T-helper 1 cell treated with Interleukin-12 subunit alpha and Interleukin-12 subunit beta and Interleukin-4 antibody, amounts not matched to agents 30 μg/mL and 1 μg/mL, for 36 hours (primary cell): ENCODE data around the gene POLR1C.

Experiments
- H3K27ac Mint-ChIP-seq: one replicate; pipeline ENCODE4 v1.8.0; 2021; ENCODE audit warnings: mild to moderate bottlenecking, mixed read lengths
- H3K27me3 Mint-ChIP-seq: one replicate; pipeline ENCODE4 v1.8.0; 2021; ENCODE audit warnings: low read depth, mixed read lengths
- H3K36me3 Mint-ChIP-seq: one replicate; pipeline ENCODE4 v1.8.0; 2021; ENCODE audit warnings: low read depth, mixed read lengths
- H3K4me1 Mint-ChIP-seq: one replicate; pipeline ENCODE4 v1.8.0; 2021; ENCODE audit warnings: low read depth, mixed read lengths
- H3K4me3 Mint-ChIP-seq: one replicate; pipeline ENCODE4 v1.8.0; 2021; ENCODE audit warnings: mild to moderate bottlenecking, moderate library complexity, mixed read lengths
- H3K9me3 Mint-ChIP-seq: one replicate; pipeline ENCODE4 v1.8.0; 2021; ENCODE audit warnings: mixed read lengths

POLR1C gene

DNA sequence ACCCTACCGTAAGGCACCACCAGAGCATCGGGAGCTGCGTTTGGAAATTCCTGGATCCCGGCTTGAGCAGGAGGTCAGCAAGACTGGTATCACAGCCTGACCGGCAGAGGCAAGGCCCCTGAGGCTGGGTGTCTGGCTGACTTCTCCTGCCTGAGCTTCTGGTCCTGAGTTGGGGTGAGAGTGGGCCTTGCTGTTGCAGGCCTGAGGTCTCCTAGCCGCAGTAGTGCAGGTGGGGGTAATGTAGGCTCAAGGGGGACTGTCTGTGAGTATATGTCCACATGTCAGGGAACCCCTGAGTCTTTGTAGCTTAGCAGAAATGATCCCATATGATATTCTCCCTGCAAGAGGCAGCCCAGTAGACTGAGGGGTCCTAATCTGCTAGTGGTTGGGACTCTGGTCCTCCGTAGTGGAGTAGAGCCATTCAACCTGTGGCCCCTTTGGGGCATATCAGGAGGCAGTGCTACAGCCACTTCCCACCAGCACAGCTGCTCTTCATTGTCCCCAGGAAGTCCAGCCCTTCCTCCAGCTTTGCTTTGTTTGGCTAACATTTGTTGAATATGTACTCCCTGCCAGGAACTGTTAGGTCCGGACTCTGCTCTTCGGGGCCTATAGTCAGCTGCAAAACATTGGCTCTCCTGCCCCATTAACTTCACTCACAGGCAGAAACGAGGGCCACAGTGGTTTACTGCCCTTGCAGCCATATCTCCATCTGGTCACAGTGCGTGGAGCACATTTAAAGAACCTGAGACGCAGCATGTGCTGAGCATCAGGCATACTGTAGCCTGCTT is 17.7 kb upstream of the POLR1C start:
- H3K9me3 Mint-ChIP-seq, result no peaks in the 10 kb centered on the region
- no peak overlapping the region for H3K27ac Mint-ChIP-seq

DNA sequence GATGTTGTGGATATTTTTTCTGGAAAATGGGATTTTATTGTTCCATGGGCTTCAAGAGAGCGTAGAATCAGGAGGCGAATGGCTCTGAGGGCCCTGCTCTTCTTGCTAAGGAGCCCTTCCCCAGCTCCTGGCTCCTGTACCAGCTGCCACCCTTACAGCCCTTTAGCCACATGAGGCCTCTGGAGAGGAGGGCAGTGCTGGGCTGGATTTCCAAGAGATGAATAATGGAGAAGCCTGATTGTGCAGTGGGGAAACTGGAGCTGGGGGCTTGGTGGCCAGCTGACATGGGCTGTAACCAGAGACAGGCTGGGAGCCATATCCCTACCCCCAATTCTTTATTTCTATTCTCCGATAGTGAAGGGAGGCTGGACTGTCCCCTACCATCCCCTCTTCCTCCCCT is 16.0 kb upstream of the POLR1C start:
- H3K9me3 Mint-ChIP-seq, result no peaks in the 10 kb centered on the region
- H3K27ac Mint-ChIP-seq, result no peak overlapping the region
- H3K4me1 Mint-ChIP-seq, result no peaks in the 10 kb centered on the region
- H3K4me3 Mint-ChIP-seq, result no peak overlapping the region
- peaks cover 26% of the 10 kb centered on the region for H3K36me3 Mint-ChIP-seq
- no peaks in the 10 kb centered on the region for H3K27me3 Mint-ChIP-seq

More for the DNA sequence above, 17.7 kb upstream of the POLR1C start:
- H3K4me1 Mint-ChIP-seq, result peaks cover 8% of the 10 kb centered on the region
- peaks cover 24% of the 10 kb centered on the region for H3K36me3 Mint-ChIP-seq
- no peaks in the 10 kb centered on the region for H3K27me3 Mint-ChIP-seq
- no peak overlapping the region for H3K4me3 Mint-ChIP-seq

GRCh38 chr6:43502666-43503065 is 14.2 kb upstream of the POLR1C start:
- peaks cover 2% of the 10 kb centered on the region for H3K27me3 Mint-ChIP-seq
- H3K27ac Mint-ChIP-seq, result no peak overlapping the region
- H3K9me3 Mint-ChIP-seq, result no peaks in the 10 kb centered on the region
- peaks cover 31% of the 10 kb centered on the region for H3K36me3 Mint-ChIP-seq
- no peak overlapping the region for H3K4me3 Mint-ChIP-seq
- H3K4me1 Mint-ChIP-seq, result no peaks in the 10 kb centered on the region

GRCh38 chr6:43503443-43503842 is 13.4 kb upstream of the POLR1C start:
- Mint-ChIP-seq H3K9me3 (no peaks in the 10 kb centered on the region), H3K4me3 (no peak overlapping the region), H3K27ac (no peak overlapping the region), H3K36me3 (peaks cover 31% of the 10 kb centered on the region), H3K4me1 (no peaks in the 10 kb centered on the region), H3K27me3 (peaks cover 10% of the 10 kb centered on the region)

DNA sequence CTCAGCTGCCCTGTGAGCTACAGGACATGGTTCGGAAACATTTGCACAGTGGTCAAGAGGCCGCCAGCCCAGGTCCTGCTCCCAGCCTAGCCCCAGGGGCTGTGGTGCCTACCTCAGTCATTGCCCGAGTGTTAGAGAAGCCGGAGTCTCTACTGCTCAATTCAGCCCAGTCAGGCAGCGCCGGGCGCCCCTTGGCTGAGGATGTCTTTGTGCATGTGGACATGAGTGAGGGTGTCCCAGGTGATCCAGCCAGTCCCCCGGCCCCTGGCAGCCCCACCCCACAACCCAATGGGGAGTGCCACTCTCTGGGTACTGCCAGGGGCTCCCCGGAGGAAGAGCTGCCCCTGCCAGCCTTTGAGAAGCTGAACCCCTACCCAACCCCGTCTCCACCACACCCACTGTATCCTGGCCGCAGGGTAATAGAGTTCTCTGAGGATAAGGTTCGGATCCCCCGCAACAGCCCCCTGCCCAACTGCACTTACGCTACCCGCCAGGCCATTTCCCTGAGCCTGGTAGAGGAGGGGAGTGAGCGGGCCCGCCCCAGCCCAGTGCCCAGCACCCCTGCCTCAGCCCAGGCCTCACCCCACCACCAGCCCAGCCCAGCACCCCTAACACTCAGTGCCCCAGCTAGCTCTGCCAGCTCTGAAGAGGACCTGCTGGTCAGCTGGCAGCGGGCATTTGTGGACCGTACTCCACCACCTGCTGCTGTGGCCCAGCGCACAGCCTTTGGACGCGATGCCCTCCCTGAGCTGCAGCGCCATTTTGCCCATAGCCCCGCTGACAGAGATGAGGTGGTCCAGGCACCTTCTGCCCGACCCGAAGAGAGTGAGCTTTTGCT is 11.9 kb upstream of the POLR1C start:
- Mint-ChIP-seq H3K4me1 (peaks cover 5% of the 10 kb centered on the region), H3K27me3 (peaks cover 20% of the 10 kb centered on the region), H3K4me3 (no peak overlapping the region), H3K36me3 (peaks cover 30% of the 10 kb centered on the region), H3K27ac (no peak overlapping the region), H3K9me3 (no peaks in the 10 kb centered on the region)

DNA sequence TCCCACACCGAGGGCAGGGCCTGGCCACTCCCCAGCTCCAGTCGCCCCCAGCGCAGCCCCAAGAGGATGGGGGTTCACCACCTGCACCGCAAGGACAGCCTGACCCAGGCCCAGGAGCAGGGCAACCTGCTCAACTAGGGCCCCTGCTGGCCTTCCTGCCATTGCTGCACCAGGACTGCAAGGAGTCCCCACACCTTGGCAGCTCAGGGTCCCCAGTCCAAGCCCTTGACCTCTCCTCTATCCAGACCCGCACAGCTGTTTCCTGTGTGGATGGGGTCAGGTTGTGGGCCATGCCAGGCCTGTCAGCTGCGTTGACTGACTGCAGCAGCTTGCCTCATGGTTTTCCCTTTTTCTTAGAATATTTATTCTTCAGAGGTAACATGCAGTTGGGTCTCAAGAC is 11.2 kb upstream of the POLR1C start:
- H3K4me1 Mint-ChIP-seq, result peaks cover 5% of the 10 kb centered on the region
- peaks cover 29% of the 10 kb centered on the region for H3K36me3 Mint-ChIP-seq
- H3K4me3 Mint-ChIP-seq, result no peak overlapping the region
- no peaks in the 10 kb centered on the region for H3K9me3 Mint-ChIP-seq
- H3K27ac Mint-ChIP-seq, result no peak overlapping the region
- peaks cover 20% of the 10 kb centered on the region for H3K27me3 Mint-ChIP-seq

DNA sequence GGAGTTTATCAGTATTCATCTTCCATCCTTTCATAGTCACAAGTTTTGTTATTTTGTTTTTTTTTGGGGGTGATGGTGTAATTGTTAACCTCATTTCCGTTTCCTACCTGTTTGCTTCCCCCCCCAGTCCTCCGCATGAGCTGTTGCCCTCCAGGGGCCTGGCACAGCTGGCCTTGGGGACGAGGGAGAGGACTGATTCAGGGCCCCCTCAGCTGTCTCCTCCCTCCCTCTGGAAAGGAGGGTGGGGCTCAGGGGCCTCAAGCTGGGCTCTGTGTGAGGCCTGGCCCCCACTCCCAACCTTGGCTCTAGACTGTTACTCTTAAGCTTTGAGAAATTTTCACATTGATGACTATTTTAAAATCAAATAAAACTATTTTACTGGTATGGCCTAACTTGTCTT is 10.7 kb upstream of the POLR1C start:
- Mint-ChIP-seq H3K36me3 (peaks cover 28% of the 10 kb centered on the region), H3K4me1 (peaks cover 5% of the 10 kb centered on the region), H3K27ac (no peak overlapping the region)

DNA sequence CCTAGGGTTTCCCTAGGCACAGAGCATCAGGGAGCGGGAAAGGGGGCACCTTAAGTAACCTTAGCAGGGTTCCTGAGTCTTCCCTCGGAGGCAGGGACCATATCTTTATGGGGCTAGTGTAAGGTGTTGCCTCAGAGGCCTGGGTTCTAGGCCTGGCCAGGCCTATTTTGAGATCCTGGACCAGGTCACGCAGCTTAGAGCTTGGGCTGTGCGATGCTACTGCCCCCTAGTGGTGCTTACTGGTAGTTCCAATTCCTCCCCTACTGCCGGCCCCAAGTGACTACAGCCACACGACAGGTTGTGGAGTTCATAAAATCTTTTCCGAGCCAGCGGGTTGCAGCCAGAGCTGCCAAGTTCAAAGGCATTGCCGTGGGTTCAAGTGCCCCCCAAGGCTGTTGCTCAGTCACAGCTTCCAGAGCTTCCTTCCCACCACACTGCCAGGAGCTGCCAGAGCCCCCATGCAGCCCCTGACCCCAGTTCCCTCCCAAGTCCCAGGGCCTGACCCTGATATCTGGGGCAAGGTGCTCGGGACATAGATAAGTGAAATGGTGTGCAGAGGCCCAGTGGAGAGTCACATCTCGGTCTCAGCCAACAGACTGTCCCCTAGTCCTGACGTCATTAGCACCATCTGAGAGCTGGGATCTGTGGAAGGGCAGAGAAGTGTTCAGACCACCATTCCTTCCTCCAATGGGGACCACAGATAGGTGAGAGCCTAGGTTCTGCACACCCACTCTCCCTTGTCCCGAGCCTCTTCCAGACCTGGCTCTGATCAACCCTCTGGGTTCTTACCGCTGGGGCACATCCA is 10.0 kb upstream of the POLR1C start:
- Mint-ChIP-seq H3K4me3 (no peak overlapping the region), H3K4me1 (peaks cover 7% of the 10 kb centered on the region), H3K27ac (no peak overlapping the region), H3K36me3 (peaks cover 30% of the 10 kb centered on the region), H3K9me3 (no peaks in the 10 kb centered on the region), H3K27me3 (peaks cover 20% of the 10 kb centered on the region)

More for the DNA sequence above, 10.7 kb upstream of the POLR1C start:
- H3K9me3 Mint-ChIP-seq, result no peaks in the 10 kb centered on the region
- no peak overlapping the region for H3K4me3 Mint-ChIP-seq
- H3K27me3 Mint-ChIP-seq, result peaks cover 20% of the 10 kb centered on the region

- peaks cover 29% of the 10 kb centered on the region for H3K36me3 Mint-ChIP-seq
- peaks cover 20% of the 10 kb centered on the region for H3K27me3 Mint-ChIP-seq
- no peaks in the 10 kb centered on the region for H3K9me3 Mint-ChIP-seq
- peak overlapping the region; percentile 83 for H3K4me3 Mint-ChIP-seq
- H3K27ac Mint-ChIP-seq, result peak overlapping the region; percentile 42
- H3K4me1 Mint-ChIP-seq, result peaks cover 11% of the 10 kb centered on the region
Measured at GRCh38 chr6:43508481-43509141, 8.3 kb upstream of the POLR1C start.

GRCh38 chr6:43509142-43509983 is 7.5 kb upstream of the POLR1C start:
- peak overlapping the region; percentile 10 for H3K27ac Mint-ChIP-seq

GRCh38 chr6:43509984-43510826 is 6.7 kb upstream of the POLR1C start, which contains the start of gene LRRC73:
TSS of gene LRRC73 (minus strand) at chr6:43510346. CDS start at chr6:43509785, 561 bp downstream.
- H3K27me3 Mint-ChIP-seq, result peaks cover 20% of the 10 kb centered on the region
- peaks cover 20% of the 10 kb centered on the region for H3K4me1 Mint-ChIP-seq
- H3K9me3 Mint-ChIP-seq, result no peaks in the 10 kb centered on the region
- H3K27ac Mint-ChIP-seq, result peak within 1 kb of the TSS; percentile 10
- H3K36me3 Mint-ChIP-seq, result peaks cover 31% of the 10 kb centered on the region
- peak within 1 kb of the TSS; percentile 83 for H3K4me3 Mint-ChIP-seq

More at GRCh38 chr6:43509142-43509983, 7.5 kb upstream of the POLR1C start:
- H3K9me3 Mint-ChIP-seq, result no peaks in the 10 kb centered on the region
- H3K36me3 Mint-ChIP-seq, result peaks cover 30% of the 10 kb centered on the region
- peaks cover 14% of the 10 kb centered on the region for H3K4me1 Mint-ChIP-seq
- peak overlapping the region; percentile 83 for H3K4me3 Mint-ChIP-seq
- peaks cover 20% of the 10 kb centered on the region for H3K27me3 Mint-ChIP-seq

- Mint-ChIP-seq H3K9me3 (no peaks in the 10 kb centered on the region), H3K27ac (no peak overlapping the region), H3K4me3 (peak overlapping the region; percentile 67), H3K36me3 (peaks cover 35% of the 10 kb centered on the region), H3K4me1 (peaks cover 23% of the 10 kb centered on the region), H3K27me3 (peaks cover 20% of the 10 kb centered on the region)
Measured at GRCh38 chr6:43510827-43511163, 6.1 kb upstream of the POLR1C start.
